ENCODE results near the gene ZSWIM3. TPM values are rescaled to one million over a fixed set of nuclear protein-coding genes. Genes with fewer than 3 reads are reported as not detected.
A peak's percentile ranks its signal among the peaks of the same experiment; 100 is the strongest.

ZSWIM3 gene
- total and polyA plus RNA-seq, 9 donors = 1.8 to 7.5 (median 4.7) TPM

DNA sequence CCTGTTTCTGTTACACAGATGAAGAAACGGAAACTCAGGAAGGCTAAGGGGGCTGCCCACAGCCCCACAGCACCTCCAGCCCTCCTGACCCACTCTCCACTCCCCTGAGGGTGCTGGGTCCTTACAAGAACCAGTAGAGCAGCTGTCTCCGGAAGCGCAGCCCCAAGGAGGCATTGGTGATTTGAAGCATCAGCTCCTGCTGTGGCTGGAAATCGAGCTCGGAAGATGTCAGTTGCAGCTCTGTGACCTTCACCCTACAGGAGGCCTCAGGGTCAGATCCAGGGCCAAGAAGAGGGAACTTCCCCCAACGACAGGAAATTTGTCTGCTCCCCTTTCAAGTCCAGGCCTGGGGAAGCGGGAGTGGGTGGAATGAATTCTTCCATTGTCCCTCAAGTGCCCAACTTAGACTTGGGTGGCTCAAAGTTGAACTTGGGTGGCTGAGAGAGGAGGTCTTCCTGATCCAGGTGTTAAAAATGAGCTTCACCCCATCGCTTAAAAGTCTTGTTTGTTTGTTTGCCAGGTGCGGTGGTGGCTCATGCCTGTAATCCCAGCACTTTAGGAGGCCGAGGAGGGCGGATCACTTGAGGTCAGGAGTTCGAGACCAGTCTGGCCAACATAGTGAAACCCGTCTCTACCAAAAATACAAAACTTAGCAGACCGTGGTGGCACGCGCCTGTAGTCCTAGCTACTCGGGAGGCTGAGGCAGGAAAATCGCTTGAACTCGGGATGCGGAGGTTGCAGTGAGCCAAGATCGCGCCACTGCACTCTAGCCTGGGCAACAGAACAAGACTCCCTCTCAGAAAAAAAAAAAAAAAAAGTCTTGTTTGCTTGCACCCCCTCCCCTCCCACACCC is 52.6 kb downstream of the ZSWIM3 start:
- H3K4me1 ChIP-seq (ENCODE audit: insufficient read depth) = peaks cover 7% of the 10 kb centered on the region
- H3K4me3 ChIP-seq = peak overlapping the region; percentile 8
- H3K36me3 ChIP-seq = no peaks in the 10 kb centered on the region
- H3K27ac ChIP-seq = peak overlapping the region; percentile 1 to 31
- no peaks in the 10 kb centered on the region for H3K9me3 ChIP-seq
- TF ChIP-seq, protein P1, sequence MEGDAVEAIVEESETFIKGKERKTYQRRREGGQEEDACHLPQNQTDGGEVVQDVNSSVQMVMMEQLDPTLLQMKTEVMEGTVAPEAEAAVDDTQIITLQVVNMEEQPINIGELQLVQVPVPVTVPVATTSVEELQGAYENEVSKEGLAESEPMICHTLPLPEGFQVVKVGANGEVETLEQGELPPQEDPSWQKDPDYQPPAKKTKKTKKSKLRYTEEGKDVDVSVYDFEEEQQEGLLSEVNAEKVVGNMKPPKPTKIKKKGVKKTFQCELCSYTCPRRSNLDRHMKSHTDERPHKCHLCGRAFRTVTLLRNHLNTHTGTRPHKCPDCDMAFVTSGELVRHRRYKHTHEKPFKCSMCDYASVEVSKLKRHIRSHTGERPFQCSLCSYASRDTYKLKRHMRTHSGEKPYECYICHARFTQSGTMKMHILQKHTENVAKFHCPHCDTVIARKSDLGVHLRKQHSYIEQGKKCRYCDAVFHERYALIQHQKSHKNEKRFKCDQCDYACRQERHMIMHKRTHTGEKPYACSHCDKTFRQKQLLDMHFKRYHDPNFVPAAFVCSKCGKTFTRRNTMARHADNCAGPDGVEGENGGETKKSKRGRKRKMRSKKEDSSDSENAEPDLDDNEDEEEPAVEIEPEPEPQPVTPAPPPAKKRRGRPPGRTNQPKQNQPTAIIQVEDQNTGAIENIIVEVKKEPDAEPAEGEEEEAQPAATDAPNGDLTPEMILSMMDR (IDR thresholded peaks at IDR 0.05) = no peak
- no peak for TF ChIP-seq POLR2A (IDR thresholded peaks at IDR 0.05)
- no peak for TF ChIP-seq EP300 (IDR thresholded peaks at IDR 0.05)
- 68 to 76% (median 71%) methylated on average over 22 of the region's 22 CpGs for WGBS, 3 donors
- DNase-seq = peak in 4 of 5 donors; percentile 15 to 63 (median 58)
- no peaks in the 10 kb centered on the region for H3K27me3 ChIP-seq
- intact Hi-C loops (cut with DNase I) = no loop called here

DNA sequence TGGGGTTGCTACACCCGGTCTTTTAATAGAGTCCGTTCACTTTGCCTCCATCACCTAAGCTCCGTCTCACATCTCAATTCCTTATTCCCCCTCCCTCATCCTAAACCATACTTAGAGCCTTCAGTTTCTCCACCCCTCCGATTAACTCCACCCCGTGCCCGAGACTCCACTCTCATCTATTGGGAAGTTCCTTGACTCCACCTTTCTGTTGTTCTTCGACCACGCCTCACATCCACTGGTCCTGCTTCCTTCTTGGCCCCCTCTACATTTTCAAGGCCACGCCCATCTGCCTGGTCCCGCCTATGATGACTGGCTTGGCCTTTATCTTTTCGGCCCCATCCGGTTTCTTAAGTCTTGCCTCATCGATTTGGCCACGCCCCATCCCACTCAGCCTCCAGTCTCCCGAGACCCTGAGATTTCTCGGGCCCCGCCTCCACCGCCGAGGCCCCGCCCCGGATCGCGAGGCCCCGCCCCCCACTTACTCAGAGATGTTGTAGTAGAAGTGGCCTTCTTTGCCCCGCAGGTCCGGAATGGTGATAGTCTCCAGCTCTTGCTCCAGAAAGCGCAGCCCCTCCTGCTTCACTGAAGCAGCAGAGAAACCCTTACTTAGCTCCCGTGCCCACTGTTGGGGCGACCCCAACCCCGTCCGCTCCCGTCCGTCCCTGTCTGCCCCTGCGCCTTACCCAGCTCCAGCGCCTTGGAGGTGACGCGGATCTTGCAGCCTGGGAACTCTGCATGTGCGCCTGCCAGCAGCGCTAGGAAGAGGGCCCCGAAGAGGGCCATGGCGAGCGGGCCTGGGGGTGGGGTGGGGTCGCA is 53.5 kb downstream of the ZSWIM3 start:
- H3K4me3 ChIP-seq = peak overlapping the region; percentile 62
- peak; percentile 99 to 100 (median 100) for DNase-seq
- no peaks in the 10 kb centered on the region for H3K9me3 ChIP-seq
- H3K27ac ChIP-seq = peak overlapping the region; percentile 72 to 87
- intact Hi-C loops (cut with DNase I) = no loop called here
- H3K4me1 ChIP-seq (ENCODE audit: insufficient read depth) = peaks cover 7% of the 10 kb centered on the region
- H3K27me3 ChIP-seq = no peaks in the 10 kb centered on the region
- H3K36me3 ChIP-seq = no peaks in the 10 kb centered on the region
- WGBS, 3 donors = 1 to 2% (median 1%) methylated on average over 31 to 43 of the region's 43 CpGs
- TF ChIP-seq, protein P1 (IDR thresholded peaks at IDR 0.05) = peak in 1 of 3 donors; percentile 28
- TF ChIP-seq EP300 (IDR thresholded peaks at IDR 0.05) (peak; percentile 41), POLR2A (IDR thresholded peaks at IDR 0.05) (peak; percentile 86)

DNA sequence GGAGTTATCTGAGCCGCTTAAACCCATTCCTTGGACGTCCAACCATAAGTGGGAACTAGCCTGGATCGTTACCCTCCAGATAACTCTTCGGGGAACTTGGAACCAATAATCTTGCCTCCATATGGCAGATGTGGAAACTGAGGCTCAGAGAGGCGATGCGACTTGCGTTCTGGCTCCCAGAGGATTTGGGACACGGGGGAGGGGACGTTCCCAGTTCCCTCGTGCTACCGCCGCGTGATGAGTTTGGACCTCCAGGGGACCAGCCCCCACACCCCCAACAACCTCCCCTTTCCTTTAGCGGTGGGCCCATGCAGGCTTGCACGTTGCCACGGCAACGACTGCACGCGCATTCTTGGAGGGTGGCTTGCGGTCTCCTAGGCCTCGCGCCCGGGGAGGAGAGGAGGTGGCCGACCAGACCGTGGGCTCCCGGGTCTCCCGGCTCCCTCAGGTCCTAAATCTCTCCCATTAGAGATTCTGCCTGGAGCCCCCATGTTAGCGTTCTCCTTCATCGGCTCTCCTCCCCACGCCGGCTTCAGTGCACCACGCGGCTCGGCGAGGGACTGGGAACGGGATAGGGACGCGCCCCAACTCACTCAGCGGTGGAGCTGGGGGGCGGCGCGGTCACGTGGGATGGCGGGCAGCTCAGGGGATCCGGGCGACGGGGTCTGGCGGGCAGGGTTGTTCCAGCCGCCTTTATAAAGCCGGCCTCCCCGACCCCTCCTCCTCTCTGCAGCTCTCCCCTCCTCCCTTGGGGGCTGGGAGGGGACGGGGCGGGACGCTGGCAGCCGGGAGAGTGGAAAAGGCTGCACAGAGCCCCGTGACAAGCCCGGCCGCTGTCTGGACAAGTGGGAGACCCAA is 54.3 kb downstream of the ZSWIM3 start, which contains the start of gene PLTP:
Gene PLTP (minus strand): TSS at position 670 of the 858 bp plus-strand sequence. CDS start 703 bp downstream, outside the sequence.
- Histone ChIP-seq H3K4me1 (ENCODE audit: insufficient read depth) (peaks cover 7% of the 10 kb centered on the region), H3K4me3 (peak within 1 kb of the TSS; percentile 62), H3K27ac (peak within 1 kb of the TSS; percentile 72 to 87), H3K36me3 (no peaks in the 10 kb centered on the region), H3K9me3 (no peaks in the 10 kb centered on the region), H3K27me3 (no peaks in the 10 kb centered on the region)
- 0 to 1% (median 0%) methylated on average over 48 to 58 of the region's 58 CpGs for WGBS, 3 donors
- intact Hi-C loops (cut with DNase I) = no loop called here
- peak; percentile 42 for TF ChIP-seq POLR2A (IDR thresholded peaks at IDR 0.05)
- no peak for TF ChIP-seq EP300 (IDR thresholded peaks at IDR 0.05)
- peak; percentile 79 to 87 (median 85) for DNase-seq

DNA sequence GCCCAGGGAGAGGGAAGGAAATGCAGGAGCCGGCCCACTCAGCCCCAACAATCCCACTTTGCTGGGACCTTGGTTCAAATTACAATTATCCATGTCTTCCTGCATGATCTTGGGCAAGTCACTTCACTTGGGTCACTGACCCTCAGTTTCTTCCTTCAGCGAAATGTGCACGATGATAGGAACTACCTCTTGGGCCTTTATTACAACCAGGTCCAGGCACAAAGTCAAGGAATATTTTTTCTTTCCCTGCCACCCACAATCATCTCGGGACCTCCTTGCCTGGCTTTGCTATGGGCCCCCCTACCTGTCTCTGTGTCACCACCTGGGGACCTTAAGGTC is 54.9 kb downstream of the ZSWIM3 start:
- H3K4me1 ChIP-seq (ENCODE audit: insufficient read depth) = peaks cover 8% of the 10 kb centered on the region
- DNase-seq = no peak
- H3K36me3 ChIP-seq = no peaks in the 10 kb centered on the region
- H3K27ac ChIP-seq = peak overlapping the region; percentile 72 to 87
- no peaks in the 10 kb centered on the region for H3K27me3 ChIP-seq
- H3K9me3 ChIP-seq = no peaks in the 10 kb centered on the region
- intact Hi-C loops (cut with DNase I) = no loop called here
- no peak for TF ChIP-seq EP300 (IDR thresholded peaks at IDR 0.05)
- TF ChIP-seq POLR2A (IDR thresholded peaks at IDR 0.05) = no peak
- TF ChIP-seq, protein P1 (IDR thresholded peaks at IDR 0.05) = no peak
- 12 to 17% (median 14%) methylated on average over 4 of the region's 4 CpGs for WGBS, 3 donors
- H3K4me3 ChIP-seq = peak overlapping the region; percentile 62
